Mesodermal cell (in vitro differentiated cells): Measurements from ENCODE around the gene SMAD3.

Experiments
- H3K27ac ChIP-seq: 2 replicates; pipeline ENCODE4 v1.7.0; 2013; ENCODE audit warnings: mild to moderate bottlenecking, low read depth, low read length, moderate library complexity; ENCODE audit not compliant: severe bottlenecking
- H3K36me3 ChIP-seq: 2 replicates; pipeline ENCODE4 v1.7.1; 2013; ENCODE audit warnings: mild to moderate bottlenecking, low read length, moderate library complexity; ENCODE audit not compliant: control insufficient read depth, insufficient read depth
- H3K4me1 ChIP-seq: one replicate; pipeline ENCODE4 v1.7.1; 2013; ENCODE audit warnings: mild to moderate bottlenecking, low read length; ENCODE audit not compliant: insufficient read depth, control insufficient read depth, poor library complexity, severe bottlenecking
- H3K4me3 ChIP-seq: 2 replicates; pipeline ENCODE4 v1.7.0; 2013; ENCODE audit warnings: low read length, control low read depth, mild to moderate bottlenecking; ENCODE audit not compliant: insufficient read depth, poor library complexity, severe bottlenecking; ENCODE audit errors: extremely low read depth
- H3K9me3 ChIP-seq: 2 replicates; pipeline ENCODE4 v1.7.1; 2013; ENCODE audit warnings: mild to moderate bottlenecking, low read length, moderate library complexity; ENCODE audit not compliant: control insufficient read depth
- whole genome bisulfite sequencing, 2 experiments: methylation state at CpG; one replicate each; pipeline ENCODE4 v1.1.5; 2013; ENCODE audit warnings: missing lambda C conversion rate in 2 of 2; ENCODE audit not compliant: insufficient coverage in 2 of 2; 5-methylcytosine and 5-hydroxymethylcytosine counted together

The SMAD3 gene

DNA sequence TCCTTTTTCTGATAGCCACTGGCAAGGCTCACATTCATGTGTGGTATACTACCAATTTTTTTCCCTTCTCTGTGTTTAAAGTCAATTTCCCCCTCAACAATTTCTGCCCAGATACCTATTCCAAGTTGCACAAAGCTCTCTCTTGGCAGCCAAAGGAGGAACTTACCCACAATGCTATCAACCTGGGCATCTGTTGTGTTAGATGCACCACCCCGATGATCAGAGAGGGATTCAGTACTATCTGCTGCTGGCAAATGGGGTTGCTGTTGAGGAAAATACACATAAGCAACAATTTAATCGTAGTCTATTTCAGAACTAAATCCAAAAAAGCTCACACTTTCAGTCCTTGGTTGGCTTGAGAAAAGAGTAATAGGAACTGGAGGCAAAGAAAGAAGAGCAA, 143.0 kb downstream of the SMAD3 start:
- Histone ChIP-seq H3K9me3 (no peaks in the 10 kb centered on the region), H3K4me3 (no peak overlapping the region), H3K36me3 (peaks cover 29% of the 10 kb centered on the region), H3K4me1 (no peaks in the 10 kb centered on the region), H3K27ac (no peak overlapping the region)
- 100% methylated on average over 1 of the region's 2 CpGs; no CpG with 5 or more reads in 1 of the 2 experiments for WGBS, 2 experiments

DNA sequence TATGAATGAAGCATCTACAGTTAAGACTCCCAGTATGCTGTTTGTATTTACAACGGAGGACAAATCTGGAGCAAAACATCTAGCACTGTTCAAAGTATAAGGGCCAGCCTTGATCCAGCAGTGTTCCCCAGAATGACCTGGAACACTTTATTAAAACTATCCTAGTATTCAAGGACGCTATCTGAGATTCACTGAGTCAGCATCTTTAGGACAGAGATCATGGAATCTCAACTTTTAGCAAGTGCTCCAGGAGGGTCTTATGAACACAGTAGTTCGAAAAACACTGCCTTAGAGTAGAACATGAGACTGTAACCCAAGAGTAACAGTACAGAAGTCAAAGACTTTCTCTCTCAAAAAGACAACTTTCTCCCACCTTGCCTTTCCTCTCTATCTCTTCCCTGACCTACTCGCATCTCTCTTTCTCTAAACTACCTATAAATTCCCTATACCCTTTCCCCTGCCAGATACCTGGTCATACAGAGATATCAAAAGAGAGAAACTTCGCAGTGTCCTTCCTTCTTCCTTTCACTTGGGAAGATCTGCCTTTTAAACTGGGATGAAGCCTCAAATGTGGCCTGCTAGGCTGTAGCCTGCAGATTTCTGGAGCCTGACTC, 145.3 kb downstream of the SMAD3 start:
- Histone ChIP-seq H3K4me1 (no peaks in the 10 kb centered on the region), H3K36me3 (peaks cover 24% of the 10 kb centered on the region), H3K9me3 (no peaks in the 10 kb centered on the region), H3K27ac (no peak overlapping the region), H3K4me3 (no peak overlapping the region)
- 86 to 94% methylated on average over 5 of the region's 5 CpGs for WGBS, 2 experiments

GRCh38 chr15:67212684-67213367, 147.4 kb downstream of the SMAD3 start:
- WGBS, 2 experiments, result 100% methylated on average over 1 of the region's 4 CpGs
- no peak overlapping the region for H3K4me3 ChIP-seq
- H3K4me1 ChIP-seq, result no peaks in the 10 kb centered on the region
- H3K9me3 ChIP-seq, result no peaks in the 10 kb centered on the region
- no peak overlapping the region for H3K27ac ChIP-seq
- H3K36me3 ChIP-seq, result peaks cover 13% of the 10 kb centered on the region

GRCh38 chr15:67215102-67215501, 149.7 kb downstream of the SMAD3 start:
- no peak overlapping the region for H3K4me3 ChIP-seq
- H3K27ac ChIP-seq, result no peak overlapping the region
- H3K4me1 ChIP-seq, result no peaks in the 10 kb centered on the region
- H3K9me3 ChIP-seq, result no peaks in the 10 kb centered on the region
- 96 to 100% methylated on average over 1 to 3 of the region's 6 CpGs for whole genome bisulfite sequencing, 2 experiments
- peaks cover 13% of the 10 kb centered on the region for H3K36me3 ChIP-seq

DNA sequence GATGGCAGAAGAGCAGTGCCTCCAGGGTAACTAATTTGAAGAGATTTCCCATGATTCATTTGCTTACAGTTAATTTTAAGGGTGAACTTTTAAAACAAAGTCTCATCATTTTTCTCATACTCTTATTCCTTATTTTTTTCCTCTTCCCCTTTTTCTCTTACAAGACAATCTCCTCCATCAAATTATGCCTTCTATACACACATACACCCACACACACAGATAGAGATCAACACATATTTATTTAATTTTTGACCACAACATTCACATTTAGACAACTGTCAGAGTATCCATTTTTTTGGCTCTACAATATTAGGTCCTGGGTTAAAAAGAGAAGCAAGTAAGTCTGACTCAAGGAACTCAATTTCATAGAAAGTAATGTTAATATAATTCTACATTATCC, 151.5 kb downstream of the SMAD3 start:
- H3K36me3 ChIP-seq, result peaks cover 13% of the 10 kb centered on the region
- no peaks in the 10 kb centered on the region for H3K4me1 ChIP-seq
- H3K9me3 ChIP-seq, result no peaks in the 10 kb centered on the region
- H3K27ac ChIP-seq, result no peak overlapping the region
- no peak overlapping the region for H3K4me3 ChIP-seq

- no peaks in the 10 kb centered on the region for H3K9me3 ChIP-seq
- H3K27ac ChIP-seq, result no peak overlapping the region
- no peaks in the 10 kb centered on the region for H3K4me1 ChIP-seq
- H3K36me3 ChIP-seq, result peaks cover 13% of the 10 kb centered on the region
- no peak overlapping the region for H3K4me3 ChIP-seq
Measured at GRCh38 chr15:67218428-67218827, 153.0 kb downstream of the SMAD3 start.

- peaks cover 13% of the 10 kb centered on the region for H3K36me3 ChIP-seq
- H3K27ac ChIP-seq, result no peak overlapping the region
- no peaks in the 10 kb centered on the region for H3K9me3 ChIP-seq
- no peak overlapping the region for H3K4me3 ChIP-seq
- WGBS, 2 experiments, result 84 to 93% methylated on average over 2 of the region's 2 CpGs
- no peaks in the 10 kb centered on the region for H3K4me1 ChIP-seq
Measured at GRCh38 chr15:67219288-67219687, 153.9 kb downstream of the SMAD3 start.

- Histone ChIP-seq H3K27ac (no peak overlapping the region), H3K4me1 (no peaks in the 10 kb centered on the region), H3K9me3 (no peaks in the 10 kb centered on the region), H3K4me3 (no peak overlapping the region), H3K36me3 (peaks cover 12% of the 10 kb centered on the region)
- 92 to 100% methylated on average over 1 to 2 of the region's 3 CpGs for WGBS, 2 experiments
Measured at GRCh38 chr15:67224889-67225288, 159.5 kb downstream of the SMAD3 start.

- H3K36me3 ChIP-seq, result peaks cover 16% of the 10 kb centered on the region
- no peaks in the 10 kb centered on the region for H3K9me3 ChIP-seq
- no peak overlapping the region for H3K27ac ChIP-seq
- WGBS, 2 experiments, result no CpG with 5 or more reads among the region's 2 CpGs
- no peak overlapping the region for H3K4me3 ChIP-seq
- H3K4me1 ChIP-seq, result no peaks in the 10 kb centered on the region
Measured at GRCh38 chr15:67225336-67225735, 159.9 kb downstream of the SMAD3 start.

- peaks cover 36% of the 10 kb centered on the region for H3K36me3 ChIP-seq
Measured at GRCh38 chr15:67227431-67227830, 162.0 kb downstream of the SMAD3 start.

DNA sequence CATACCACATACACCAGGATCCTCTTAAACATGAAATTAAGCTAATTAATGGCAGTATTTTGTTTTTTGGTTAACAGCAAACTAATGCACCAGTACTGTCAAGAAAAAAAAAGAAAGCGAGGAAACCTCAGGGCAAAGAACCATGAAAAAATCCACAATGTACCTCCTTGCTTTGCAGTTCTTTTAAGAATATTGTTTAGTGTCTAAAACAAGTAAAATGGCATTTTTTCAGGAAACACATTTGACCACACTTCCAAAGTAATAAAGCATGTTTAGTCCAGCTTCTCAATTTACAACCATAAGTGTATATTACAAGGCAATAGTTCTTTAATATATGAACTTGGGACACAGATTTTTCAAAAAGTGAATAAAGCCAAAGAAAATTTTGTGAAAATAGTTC, 162.4 kb downstream of the SMAD3 start:
- no peaks in the 10 kb centered on the region for H3K9me3 ChIP-seq
- no peak overlapping the region for H3K27ac ChIP-seq
- no CpG with 5 or more reads among the region's 1 CpG for WGBS, 2 experiments
- peaks cover 40% of the 10 kb centered on the region for H3K36me3 ChIP-seq
- H3K4me3 ChIP-seq, result no peak overlapping the region
- no peaks in the 10 kb centered on the region for H3K4me1 ChIP-seq

More at GRCh38 chr15:67227431-67227830, 162.0 kb downstream of the SMAD3 start:
- Histone ChIP-seq H3K9me3 (no peaks in the 10 kb centered on the region), H3K4me3 (no peak overlapping the region), H3K4me1 (no peaks in the 10 kb centered on the region), H3K27ac (no peak overlapping the region)
- WGBS, 2 experiments, result no CpG with 5 or more reads among the region's 1 CpG
